SU-DHL-6 (cell line): ENCODE measurements around the gene RAPGEF4.

Experiments used
- H2AFZ ChIP-seq: fragments of 200-600 bp; sonication (generic); 2 replicates; pipeline ENCODE4 v1.6.1; 2014; ENCODE audit warnings: low read depth, mild to moderate bottlenecking, moderate library complexity, mixed read lengths, antibody characterized with exemption, low read length; ENCODE audit not compliant: severe bottlenecking
- H3F3A ChIP-seq: fragments of 200-600 bp; shearing (Covaris generic); 2 replicates; pipeline ENCODE4 v1.6.0; 2016; ENCODE audit warnings: antibody characterized with exemption, mild to moderate bottlenecking; ENCODE audit not compliant: insufficient read depth
- H3K27ac ChIP-seq: fragments of 200-600 bp; sonication (generic); 2 replicates; pipeline ENCODE4 v1.5.1; 2016; ENCODE audit warnings: low read depth, mild to moderate bottlenecking, low read length, moderate library complexity, mixed read lengths
- H3K27me3 ChIP-seq: fragments of 200-600 bp; sonication (generic), shearing (Covaris generic); 2 replicates; pipeline ENCODE4 v1.6.0; 2014; ENCODE audit warnings: mild to moderate bottlenecking, low read length
- H3K36me3 ChIP-seq: fragments of 200-600 bp; sonication (generic); 2 replicates; pipeline ENCODE4 v1.6.1; 2014; ENCODE audit warnings: mild to moderate bottlenecking, low read length, mixed read lengths
- H3K4me2 ChIP-seq: fragments of 300-600, 200-600 bp; shearing (Covaris generic), sonication (generic); 2 replicates; pipeline ENCODE4 v1.6.0; 2014; ENCODE audit warnings: low read length, low read depth, mild to moderate bottlenecking; ENCODE audit not compliant: poor library complexity, severe bottlenecking
- H3K4me3 ChIP-seq: fragments of 200-600 bp; sonication (generic); 2 replicates; pipeline ENCODE4 v1.5.1; 2014; ENCODE audit warnings: antibody characterized with exemption, low read length, mild to moderate bottlenecking, mixed read lengths; ENCODE audit not compliant: insufficient read depth, poor library complexity, severe bottlenecking
- H3K79me2 ChIP-seq: fragments of 200-600 bp; sonication (generic); 2 replicates; pipeline ENCODE4 v1.6.1; 2014; ENCODE audit warnings: mild to moderate bottlenecking, low read length, moderate library complexity; ENCODE audit not compliant: insufficient read depth
- H3K9ac ChIP-seq: fragments of 200-600 bp; sonication (generic); 2 replicates; pipeline ENCODE4 v1.7.0; 2014; ENCODE audit warnings: mild to moderate bottlenecking, low read length
- H3K9me2 ChIP-seq: fragments of 200-600 bp; sonication (generic); replicated peaks from 2 replicates; pipeline ENCODE4 v1.6.1; 2014; ENCODE audit warnings: low read length; ENCODE audit not compliant: insufficient read depth
- H3K9me3 ChIP-seq: fragments of 200-600 bp; sonication (generic); 2 replicates; pipeline ENCODE4 v1.6.1; 2014; ENCODE audit warnings: low read length, mixed read lengths; ENCODE audit not compliant: insufficient read depth
- H4K20me1 ChIP-seq: fragments of 200-600 bp; sonication (generic); 2 replicates; pipeline ENCODE4 v1.6.1; 2014; ENCODE audit warnings: low read depth, mild to moderate bottlenecking, antibody characterized with exemption, low read length, moderate library complexity, mixed read lengths
- EZH2phosphoT487 ChIP-seq: fragments of 200-600 bp; sonication (generic), shearing (Covaris generic); conservative IDR thresholded peaks from 2 replicates; pipeline ENCODE4 v1.6.1; 2018; ENCODE audit warnings: mild to moderate bottlenecking, antibody characterized with exemption, low read length, moderate library complexity, mixed read lengths
- TF ChIP-seq, protein P1 (sequence below): fragments of 200-600 bp; sonication (generic); IDR thresholded peaks from one replicate; pipeline ENCODE4 v1.5.1; 2017; ENCODE audit warnings: antibody characterized with exemption, mild to moderate bottlenecking, low read length, moderate library complexity; ENCODE audit not compliant: insufficient read depth, poor library complexity, severe bottlenecking

RAPGEF4 gene

DNA sequence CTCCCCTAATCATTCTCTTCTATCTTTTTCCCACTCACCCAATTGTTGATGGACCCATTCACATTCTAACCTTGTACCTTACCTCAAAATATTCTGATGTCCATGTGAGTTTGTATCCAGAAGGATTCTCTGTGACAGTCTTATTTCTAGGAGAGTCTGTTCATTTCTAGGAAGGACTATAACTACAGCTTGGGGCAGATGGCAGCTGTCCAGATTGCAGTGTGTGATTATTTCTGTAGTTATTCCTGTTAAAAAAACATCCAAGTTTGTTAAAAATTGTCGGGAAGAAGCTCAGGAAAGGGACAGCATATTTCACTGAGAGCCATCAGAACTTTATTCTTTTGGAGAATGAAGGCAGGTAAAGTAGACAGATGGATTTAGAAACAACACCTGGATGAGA is 142.6 kb downstream of the RAPGEF4 start:
- Histone ChIP-seq H3K27me3 (no peaks in the 10 kb centered on the region), H3K9ac (no peak overlapping the region), H3K9me3 (no peaks in the 10 kb centered on the region), H3K4me2 (no peak overlapping the region), H4K20me1 (no peaks in the 10 kb centered on the region), H3F3A (no peaks in the 10 kb centered on the region), H3K4me3 (no peak overlapping the region), H2AFZ (no peak overlapping the region), H3K27ac (no peak overlapping the region), H3K9me2 (no peaks in the 10 kb centered on the region), H3K79me2 (no peaks in the 10 kb centered on the region), H3K36me3 (no peaks in the 10 kb centered on the region)
- TF ChIP-seq EZH2phosphoT487 = no peak
- TF ChIP-seq, protein P1, sequence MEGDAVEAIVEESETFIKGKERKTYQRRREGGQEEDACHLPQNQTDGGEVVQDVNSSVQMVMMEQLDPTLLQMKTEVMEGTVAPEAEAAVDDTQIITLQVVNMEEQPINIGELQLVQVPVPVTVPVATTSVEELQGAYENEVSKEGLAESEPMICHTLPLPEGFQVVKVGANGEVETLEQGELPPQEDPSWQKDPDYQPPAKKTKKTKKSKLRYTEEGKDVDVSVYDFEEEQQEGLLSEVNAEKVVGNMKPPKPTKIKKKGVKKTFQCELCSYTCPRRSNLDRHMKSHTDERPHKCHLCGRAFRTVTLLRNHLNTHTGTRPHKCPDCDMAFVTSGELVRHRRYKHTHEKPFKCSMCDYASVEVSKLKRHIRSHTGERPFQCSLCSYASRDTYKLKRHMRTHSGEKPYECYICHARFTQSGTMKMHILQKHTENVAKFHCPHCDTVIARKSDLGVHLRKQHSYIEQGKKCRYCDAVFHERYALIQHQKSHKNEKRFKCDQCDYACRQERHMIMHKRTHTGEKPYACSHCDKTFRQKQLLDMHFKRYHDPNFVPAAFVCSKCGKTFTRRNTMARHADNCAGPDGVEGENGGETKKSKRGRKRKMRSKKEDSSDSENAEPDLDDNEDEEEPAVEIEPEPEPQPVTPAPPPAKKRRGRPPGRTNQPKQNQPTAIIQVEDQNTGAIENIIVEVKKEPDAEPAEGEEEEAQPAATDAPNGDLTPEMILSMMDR = no peak

DNA sequence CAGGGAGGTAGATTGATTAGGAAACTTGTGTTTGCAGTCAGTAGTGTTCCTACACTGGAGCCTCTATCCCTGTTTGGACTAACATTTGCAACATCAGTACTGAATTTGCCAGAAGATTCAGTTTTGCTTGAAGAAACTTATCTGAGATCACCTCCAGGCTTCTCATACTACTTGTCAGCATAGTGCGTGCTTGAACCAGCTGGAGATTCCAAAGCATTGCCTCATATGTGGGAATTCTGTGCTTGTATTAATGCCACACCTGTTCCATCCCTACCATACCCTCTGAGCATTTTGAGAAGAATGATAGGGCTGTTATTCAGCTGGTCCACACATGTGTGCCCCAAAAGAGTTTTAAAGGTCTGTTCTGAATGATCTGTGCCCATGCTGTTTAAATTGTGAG is 148.7 kb downstream of the RAPGEF4 start:
- Histone ChIP-seq H3K9ac (no peak overlapping the region), H3F3A (no peaks in the 10 kb centered on the region), H3K27ac (no peak overlapping the region), H4K20me1 (no peaks in the 10 kb centered on the region), H3K4me2 (no peak overlapping the region), H3K36me3 (no peaks in the 10 kb centered on the region), H2AFZ (no peak overlapping the region), H3K9me3 (no peaks in the 10 kb centered on the region), H3K4me3 (no peak overlapping the region), H3K79me2 (no peaks in the 10 kb centered on the region), H3K9me2 (no peaks in the 10 kb centered on the region), H3K27me3 (no peaks in the 10 kb centered on the region)
- TF ChIP-seq, protein P1 = no peak
- TF ChIP-seq EZH2phosphoT487 = no peak

DNA sequence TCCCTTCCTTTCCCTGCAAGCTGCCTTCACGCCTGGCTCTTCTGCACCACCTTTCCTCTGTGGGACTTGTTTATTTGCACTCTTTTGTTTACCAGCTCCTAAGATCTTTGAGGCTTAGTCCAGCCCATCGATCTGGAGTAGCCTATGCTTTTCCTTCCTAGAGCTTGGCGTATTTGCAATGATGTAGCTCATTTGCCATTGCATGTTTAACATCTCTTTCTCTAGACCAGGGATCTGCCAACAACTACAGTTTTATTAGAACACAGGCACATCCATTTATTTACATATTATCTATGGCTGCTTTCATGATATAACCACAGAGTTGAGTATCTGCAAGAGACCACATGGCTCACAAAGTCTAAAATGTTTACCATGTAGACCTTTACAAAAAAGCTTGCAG is 150.4 kb downstream of the RAPGEF4 start:
- Histone ChIP-seq H3K4me3 (no peak overlapping the region), H3K36me3 (no peaks in the 10 kb centered on the region), H3K9ac (no peak overlapping the region), H2AFZ (no peak overlapping the region), H3K4me2 (no peak overlapping the region), H3F3A (no peaks in the 10 kb centered on the region), H4K20me1 (no peaks in the 10 kb centered on the region), H3K27ac (no peak overlapping the region), H3K9me2 (no peaks in the 10 kb centered on the region), H3K27me3 (no peaks in the 10 kb centered on the region), H3K79me2 (no peaks in the 10 kb centered on the region), H3K9me3 (no peaks in the 10 kb centered on the region)
- TF ChIP-seq, protein P1 = no peak
- TF ChIP-seq EZH2phosphoT487 = no peak
